AG04450 (cell line): Measurements from ENCODE around the gene MYO18B. TPM values are rescaled to one million over a fixed set of nuclear protein-coding genes. Genes with fewer than 3 reads are reported as not detected.

ENCODE experiments used
- CTCF ChIA-PET: fragments of 300-600, 350-600 bp; formaldehyde crosslinking; extraction: SDS; loops from one replicate; lab custom pipeline; 2022; ENCODE audit warnings: antibody characterized with exemption, inconsistent platforms; lab: Charles Lee
- POLR2A ChIA-PET: fragments of 350-600 bp; formaldehyde crosslinking; extraction: SDS; loops from one replicate; lab custom pipeline; 2021; ENCODE audit warnings: antibody characterized with exemption, inconsistent platforms; lab: Yijun Ruan, JAX
- DNase-seq: peaks from one replicate; pipeline ENCODE4 v3.0.0-alpha.2; 2011; ENCODE audit warnings: low read depth, low spot score
- H3K27ac ChIP-seq: one replicate; pipeline ENCODE4 v1.5.1; 2012; ENCODE audit warnings: low read depth, low read length, control low read depth
- H3K27me3 ChIP-seq: one replicate; pipeline ENCODE4 v1.6.0; 2012; ENCODE audit warnings: low read length; ENCODE audit not compliant: control insufficient read depth, insufficient read depth
- H3K4me3 ChIP-seq: 2 replicates; pipeline ENCODE4 v1.5.1; 2011; ENCODE audit warnings: mild to moderate bottlenecking, low read depth, low read length, control low read depth
- H3K9me3 ChIP-seq: 2 replicates; pipeline ENCODE4 v1.5.1; 2012; ENCODE audit warnings: low read length; ENCODE audit not compliant: control insufficient read depth, insufficient read depth
- polyA plus RNA-seq: library from polyadenylated mRNA; depleted of rRNA; stranded (reverse); fragments of >200 nt; gene quantifications from 2 replicates; pipeline ENCODE4 v1.2.3, GENCODE V29; 2011
- TF ChIP-seq, protein P1 (sequence below): IDR thresholded peaks from 2 replicates; pipeline ENCODE4 v1.5.1; 2011; ENCODE audit warnings: low read depth, low read length, control low read depth, inconsistent platforms

MYO18B gene
- polyA plus RNA-seq, 1 experiment = not detected

DNA sequence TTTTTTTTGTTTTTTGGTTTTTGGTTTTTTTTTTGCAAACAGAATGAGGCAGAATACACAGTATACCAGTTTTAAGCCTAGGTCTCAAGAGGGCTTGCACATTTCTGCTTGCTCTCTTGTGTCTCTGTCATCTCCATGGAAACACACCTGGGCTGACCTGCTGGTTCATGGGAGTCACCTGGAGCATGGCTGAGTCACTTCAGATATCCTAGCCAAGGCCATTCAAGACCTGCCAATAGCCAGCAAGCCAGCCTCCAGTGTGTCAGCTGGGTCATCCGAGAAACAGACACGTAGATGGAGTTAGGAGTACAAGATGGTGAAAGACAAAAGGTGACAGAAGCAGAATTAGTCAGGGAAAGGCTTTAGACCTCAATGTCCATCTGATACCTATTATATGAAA, 303.1 kb downstream of the MYO18B start:
- H3K27ac ChIP-seq = no peak overlapping the region
- no peak overlapping the region for H3K4me3 ChIP-seq
- TF ChIP-seq, protein P1, sequence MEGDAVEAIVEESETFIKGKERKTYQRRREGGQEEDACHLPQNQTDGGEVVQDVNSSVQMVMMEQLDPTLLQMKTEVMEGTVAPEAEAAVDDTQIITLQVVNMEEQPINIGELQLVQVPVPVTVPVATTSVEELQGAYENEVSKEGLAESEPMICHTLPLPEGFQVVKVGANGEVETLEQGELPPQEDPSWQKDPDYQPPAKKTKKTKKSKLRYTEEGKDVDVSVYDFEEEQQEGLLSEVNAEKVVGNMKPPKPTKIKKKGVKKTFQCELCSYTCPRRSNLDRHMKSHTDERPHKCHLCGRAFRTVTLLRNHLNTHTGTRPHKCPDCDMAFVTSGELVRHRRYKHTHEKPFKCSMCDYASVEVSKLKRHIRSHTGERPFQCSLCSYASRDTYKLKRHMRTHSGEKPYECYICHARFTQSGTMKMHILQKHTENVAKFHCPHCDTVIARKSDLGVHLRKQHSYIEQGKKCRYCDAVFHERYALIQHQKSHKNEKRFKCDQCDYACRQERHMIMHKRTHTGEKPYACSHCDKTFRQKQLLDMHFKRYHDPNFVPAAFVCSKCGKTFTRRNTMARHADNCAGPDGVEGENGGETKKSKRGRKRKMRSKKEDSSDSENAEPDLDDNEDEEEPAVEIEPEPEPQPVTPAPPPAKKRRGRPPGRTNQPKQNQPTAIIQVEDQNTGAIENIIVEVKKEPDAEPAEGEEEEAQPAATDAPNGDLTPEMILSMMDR = no peak
- peaks cover 33% of the 10 kb centered on the region for H3K9me3 ChIP-seq
- ChIA-PET CTCF (no interaction called here), POLR2A (no interaction called here)
- DNase-seq = no peak
- no peaks in the 10 kb centered on the region for H3K27me3 ChIP-seq

DNA sequence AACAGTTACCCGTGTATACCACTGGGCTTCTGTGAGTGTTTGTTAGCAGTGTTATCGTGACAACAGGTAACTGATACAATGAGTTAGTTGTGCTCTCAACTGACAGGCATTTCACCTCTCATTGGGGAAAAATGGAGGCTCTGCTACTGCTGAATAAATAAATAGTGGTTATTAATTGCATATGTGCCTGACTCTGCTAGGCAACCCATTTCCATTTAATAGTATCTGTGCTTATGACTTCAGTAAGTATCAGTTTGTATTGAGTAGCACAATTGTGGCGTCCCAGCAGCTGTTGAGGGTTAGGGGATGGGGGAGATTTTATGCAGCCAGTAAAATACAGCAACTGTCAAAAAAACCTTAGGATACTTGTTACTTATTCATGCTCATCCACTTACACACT, 303.9 kb downstream of the MYO18B start:
- H3K27ac ChIP-seq = no peak overlapping the region
- H3K27me3 ChIP-seq = no peaks in the 10 kb centered on the region
- no peak overlapping the region for H3K4me3 ChIP-seq
- peaks cover 27% of the 10 kb centered on the region for H3K9me3 ChIP-seq
- ChIA-PET CTCF (no interaction called here), POLR2A (no interaction called here)
- TF ChIP-seq, protein P1 = no peak
- DNase-seq = no peak

DNA sequence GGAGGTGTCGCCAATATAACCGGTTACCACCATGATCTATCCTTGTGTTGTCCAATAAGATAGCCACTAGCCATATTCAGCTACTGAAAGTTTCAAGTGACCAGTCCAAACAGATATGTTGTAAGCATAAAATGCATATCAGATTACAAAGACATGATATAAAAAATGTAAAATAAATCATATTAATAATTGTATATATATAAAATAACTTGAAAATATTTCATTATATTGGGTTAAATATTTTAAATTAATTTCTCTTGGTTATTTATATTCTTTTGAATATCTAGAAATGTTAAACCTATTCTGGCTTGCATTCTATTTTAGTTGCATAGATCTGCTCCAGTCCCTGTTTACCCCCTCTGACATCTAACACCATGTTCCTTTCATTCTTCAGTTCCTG, 305.5 kb downstream of the MYO18B start:
- POLR2A ChIA-PET = no interaction called here
- peaks cover 15% of the 10 kb centered on the region for H3K9me3 ChIP-seq
- H3K4me3 ChIP-seq = no peak overlapping the region
- H3K27me3 ChIP-seq = no peaks in the 10 kb centered on the region
- CTCF ChIA-PET = no interaction called here
- TF ChIP-seq, protein P1 = no peak
- no peak overlapping the region for H3K27ac ChIP-seq
- DNase-seq = no peak

DNA sequence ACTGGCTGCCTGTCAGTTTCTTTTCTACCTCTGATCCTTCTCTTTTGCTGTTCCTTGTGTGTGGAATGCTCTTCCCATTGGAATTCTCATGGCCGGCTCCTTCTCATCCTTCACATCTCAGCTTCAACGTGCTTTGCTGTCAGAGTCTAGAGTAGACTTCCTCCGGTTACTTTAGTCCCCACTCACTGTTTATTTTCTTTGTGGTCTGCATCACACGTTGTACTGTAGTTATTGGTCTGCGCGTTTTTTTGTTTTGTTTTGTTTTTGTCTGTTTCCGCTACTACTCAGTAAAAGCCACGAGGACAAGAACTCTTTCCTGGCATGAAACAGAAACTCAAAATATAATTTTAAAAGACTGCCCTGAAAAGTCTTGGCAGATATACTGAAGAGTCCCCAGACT, 305.9 kb downstream of the MYO18B start:
- Histone ChIP-seq H3K27me3 (no peaks in the 10 kb centered on the region), H3K9me3 (peaks cover 15% of the 10 kb centered on the region), H3K27ac (no peak overlapping the region), H3K4me3 (no peak overlapping the region)
- POLR2A ChIA-PET = no interaction called here
- CTCF ChIA-PET = no interaction called here
- TF ChIP-seq, protein P1 = no peak
- no peak for DNase-seq

DNA sequence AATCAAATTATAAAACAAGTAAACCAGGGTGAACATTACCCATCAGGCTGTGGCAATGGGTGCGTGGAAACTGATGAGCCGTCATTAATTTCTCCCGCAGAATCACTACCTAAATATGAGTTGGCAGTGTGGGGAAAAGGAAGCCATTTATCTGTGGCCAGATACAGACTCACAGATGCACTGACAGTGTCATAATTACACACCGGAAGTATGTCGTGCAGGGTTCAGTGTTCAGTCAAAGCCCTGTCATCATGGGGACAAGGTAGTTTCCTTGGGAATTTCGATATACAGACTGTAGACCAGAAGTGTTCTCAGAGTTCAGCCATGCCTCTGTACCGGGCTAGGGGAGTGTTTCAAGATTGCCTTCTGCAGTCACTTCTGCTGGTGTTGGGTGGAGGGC, 308.1 kb downstream of the MYO18B start:
- ChIA-PET POLR2A (no interaction called here), CTCF (no interaction called here)
- H3K27ac ChIP-seq = no peak overlapping the region
- TF ChIP-seq, protein P1 = no peak
- no peaks in the 10 kb centered on the region for H3K27me3 ChIP-seq
- H3K4me3 ChIP-seq = no peak overlapping the region
- H3K9me3 ChIP-seq = peaks cover 17% of the 10 kb centered on the region
- DNase-seq = no peak
